ENCODE measurements around the gene GALNTL6. TPM values are rescaled to one million over a fixed set of nuclear protein-coding genes. Genes with fewer than 3 reads are reported as not detected.

Gene GALNTL6
- total RNA-seq, 1 donor from 2014 or later, result not detected

- intact Hi-C loops (cut with micrococcal nuclease), result no loop called here
- Histone ChIP-seq H3K4me1 (no peaks in the 10 kb centered on the region), H3K4me3 (no peak overlapping the region)
Measured at GRCh38 chr4:172989984-172990820, 1177.0 kb downstream of the GALNTL6 start.

GRCh38 chr4:172992648-172993378 is 1179.6 kb downstream of the GALNTL6 start:
- DNase-seq, result no peak
- H3K27ac ChIP-seq (replicated peaks), result no peak overlapping the region
- TF ChIP-seq CTCF (IDR thresholded peaks at IDR 0.05; ENCODE audit: borderline replicate concordance), result no peak
- H3K4me3 ChIP-seq, result no peak overlapping the region
- no peaks in the 10 kb centered on the region for H3K36me3 ChIP-seq
- intact Hi-C loops (cut with micrococcal nuclease), result no loop called here
- H3K9me3 ChIP-seq (replicated peaks), result peaks cover 19% of the 10 kb centered on the region
- no peaks in the 10 kb centered on the region for H3K4me1 ChIP-seq
- no peaks in the 10 kb centered on the region for H3K27me3 ChIP-seq (ENCODE audit: low read depth)

More at GRCh38 chr4:172989984-172990820, 1177.0 kb downstream of the GALNTL6 start:
- Histone ChIP-seq H3K36me3 (no peaks in the 10 kb centered on the region), H3K27ac (replicated peaks) (no peak overlapping the region), H3K9me3 (replicated peaks) (peaks cover 21% of the 10 kb centered on the region), H3K27me3 (ENCODE audit: low read depth) (no peaks in the 10 kb centered on the region)
- no peak for DNase-seq
- TF ChIP-seq CTCF (IDR thresholded peaks at IDR 0.05; ENCODE audit: borderline replicate concordance), result no peak

- intact Hi-C loops (cut with micrococcal nuclease), result no loop called here
- no peaks in the 10 kb centered on the region for H3K4me1 ChIP-seq
- H3K27ac ChIP-seq (replicated peaks), result no peak overlapping the region
- no peak overlapping the region for H3K4me3 ChIP-seq
- no peak for TF ChIP-seq CTCF (IDR thresholded peaks at IDR 0.05; ENCODE audit: borderline replicate concordance)
- no peaks in the 10 kb centered on the region for H3K27me3 ChIP-seq (ENCODE audit: low read depth)
- no peaks in the 10 kb centered on the region for H3K9me3 ChIP-seq (replicated peaks)
- no peaks in the 10 kb centered on the region for H3K36me3 ChIP-seq
- no peak for DNase-seq
Measured at GRCh38 chr4:172995161-172995560, 1182.0 kb downstream of the GALNTL6 start.

GRCh38 chr4:172995704-172996103 is 1182.5 kb downstream of the GALNTL6 start:
- Histone ChIP-seq H3K27ac (replicated peaks) (no peak overlapping the region), H3K4me3 (no peak overlapping the region), H3K9me3 (replicated peaks) (no peaks in the 10 kb centered on the region), H3K27me3 (ENCODE audit: low read depth) (no peaks in the 10 kb centered on the region), H3K36me3 (no peaks in the 10 kb centered on the region), H3K4me1 (no peaks in the 10 kb centered on the region)
- no peak for DNase-seq
- no peak for TF ChIP-seq CTCF (IDR thresholded peaks at IDR 0.05; ENCODE audit: borderline replicate concordance)
- intact Hi-C loops (cut with micrococcal nuclease), result no loop called here

- TF ChIP-seq CTCF (IDR thresholded peaks at IDR 0.05; ENCODE audit: borderline replicate concordance), result no peak
- Histone ChIP-seq H3K27ac (replicated peaks) (no peak overlapping the region), H3K27me3 (ENCODE audit: low read depth) (no peaks in the 10 kb centered on the region), H3K36me3 (no peaks in the 10 kb centered on the region), H3K4me3 (no peak overlapping the region), H3K4me1 (no peaks in the 10 kb centered on the region), H3K9me3 (replicated peaks) (no peaks in the 10 kb centered on the region)
- no peak for DNase-seq
- intact Hi-C loops (cut with micrococcal nuclease), result no loop called here
Measured at GRCh38 chr4:172996571-172997216, 1183.5 kb downstream of the GALNTL6 start.

Measured in left ventricle myocardium inferior (tissue), 1 donor.